SIG-M5 treated with dmso at 0.1 percent for 504 hours (cell line): Measurements from ENCODE around the gene CDK6.

ENCODE experiments used
- DNase-seq: peaks from one replicate; lab custom pipeline; 2025; ENCODE audit not compliant: unreplicated experiment; lab: John Stamatoyannopoulos, UW

The CDK6 gene

DNA sequence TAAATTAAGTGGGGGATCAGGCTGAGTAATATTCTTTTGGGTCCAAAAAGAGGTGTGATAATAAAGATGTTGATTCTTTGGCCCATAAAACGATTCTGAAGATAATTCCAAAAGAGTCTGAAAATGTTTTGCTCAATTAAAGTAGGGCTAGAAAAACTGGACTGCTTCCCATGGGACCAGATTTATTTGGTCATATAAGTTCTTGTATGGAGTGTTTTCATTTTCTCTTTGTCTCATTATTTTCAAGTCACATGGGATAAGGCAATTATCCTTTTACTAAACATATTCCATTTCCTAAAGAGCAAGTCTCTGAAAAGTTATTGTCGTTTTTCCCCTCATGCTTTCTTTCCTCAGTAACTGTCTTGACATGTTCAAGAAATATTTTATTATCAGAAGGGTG lies 41.5 kb downstream of the CDK6 start:
- no peak for DNase-seq

DNA sequence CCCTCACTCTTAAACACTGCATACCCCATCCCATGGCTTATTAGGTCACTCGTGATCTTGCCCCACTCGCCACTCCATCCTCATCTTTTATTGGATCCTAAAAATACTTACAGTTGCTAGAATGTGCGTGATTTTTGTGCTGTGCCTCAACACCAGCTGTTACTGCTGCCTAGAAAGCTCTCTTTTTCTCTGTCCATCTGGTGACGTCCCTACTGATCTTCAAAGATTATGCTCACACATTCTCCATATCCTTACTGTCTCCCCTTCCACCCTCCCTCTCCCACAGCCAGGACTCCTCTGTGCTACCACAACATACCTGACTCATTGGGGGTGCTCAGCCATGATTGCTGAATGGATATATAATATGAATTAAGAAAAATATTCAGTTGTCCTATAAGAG lies 42.0 kb downstream of the CDK6 start:
- no peak for DNase-seq

DNA sequence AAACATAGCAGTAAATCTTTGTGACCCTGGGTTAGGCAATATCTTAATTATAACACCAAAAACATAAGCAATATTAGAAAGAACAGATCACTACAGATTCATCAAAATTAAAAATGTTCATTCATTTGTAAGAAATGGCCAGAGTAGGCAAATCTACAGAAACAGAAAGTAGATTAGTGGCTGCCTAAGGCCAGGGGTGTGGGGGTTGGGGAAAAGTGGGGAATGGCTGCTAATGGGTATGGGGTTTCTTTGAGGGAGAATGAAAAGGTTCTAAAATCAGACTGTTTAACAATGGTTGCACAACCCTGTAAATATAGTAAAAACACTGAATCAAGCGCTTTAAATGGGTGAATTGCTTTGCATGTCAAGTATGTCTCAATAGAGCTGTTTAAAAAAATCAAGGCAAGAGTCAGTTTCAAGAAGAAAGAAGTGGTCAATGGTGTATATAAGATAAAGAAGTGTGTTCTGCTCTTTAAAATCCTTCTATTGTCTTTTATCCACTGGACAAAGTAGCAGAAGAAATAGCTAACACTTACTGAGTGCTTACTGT lies 42.6 kb downstream of the CDK6 start:
- DNase-seq: peak; percentile 66

DNA sequence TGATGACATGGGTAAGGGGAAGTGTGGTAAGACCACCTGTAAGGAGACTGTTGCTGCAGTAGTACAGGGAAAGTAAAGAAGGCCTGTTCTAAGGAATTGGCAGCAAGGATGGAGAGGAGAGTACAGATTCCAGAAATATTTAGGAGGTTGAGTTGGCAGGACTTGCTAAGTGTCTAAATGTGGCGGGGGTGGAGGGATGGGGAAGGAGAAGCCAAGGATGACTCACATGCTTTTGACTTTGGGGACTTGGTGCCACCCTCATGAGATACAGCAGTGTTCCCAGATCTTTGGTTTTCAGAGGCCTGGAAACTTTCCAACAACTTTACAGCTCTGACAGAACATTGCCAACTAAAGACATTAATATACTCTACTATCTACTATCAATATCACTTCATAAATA lies 45.4 kb downstream of the CDK6 start:
- DNase-seq: no peak

DNA sequence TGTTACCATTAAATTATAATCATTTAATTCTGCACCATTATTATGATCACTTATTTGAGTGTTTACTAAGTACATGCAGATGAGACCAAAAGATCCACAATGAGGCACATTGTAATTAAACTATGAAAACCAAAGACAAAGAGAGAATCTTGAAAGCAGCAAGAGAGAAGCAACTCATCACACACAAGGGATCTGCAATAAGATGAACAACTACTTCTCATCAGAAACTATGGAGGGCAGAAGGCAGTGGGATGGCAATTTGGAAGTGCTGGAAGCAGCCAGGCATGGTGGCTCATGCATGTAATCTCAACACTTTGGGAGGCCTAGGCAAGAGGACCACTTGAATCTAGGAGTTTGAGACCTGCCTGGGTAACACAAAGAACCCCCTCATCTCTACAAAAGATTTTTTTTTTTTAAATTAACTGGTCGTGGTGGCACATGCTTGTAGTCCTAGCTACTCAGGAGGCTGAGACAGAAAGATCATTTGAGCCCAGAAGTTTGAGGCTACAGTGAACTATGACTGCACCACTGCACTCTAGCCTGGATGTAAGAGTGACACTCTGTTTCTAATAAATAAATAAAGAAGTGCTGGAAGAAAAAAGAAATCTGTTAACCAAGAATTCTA lies 47.7 kb downstream of the CDK6 start:
- no peak for DNase-seq

DNA sequence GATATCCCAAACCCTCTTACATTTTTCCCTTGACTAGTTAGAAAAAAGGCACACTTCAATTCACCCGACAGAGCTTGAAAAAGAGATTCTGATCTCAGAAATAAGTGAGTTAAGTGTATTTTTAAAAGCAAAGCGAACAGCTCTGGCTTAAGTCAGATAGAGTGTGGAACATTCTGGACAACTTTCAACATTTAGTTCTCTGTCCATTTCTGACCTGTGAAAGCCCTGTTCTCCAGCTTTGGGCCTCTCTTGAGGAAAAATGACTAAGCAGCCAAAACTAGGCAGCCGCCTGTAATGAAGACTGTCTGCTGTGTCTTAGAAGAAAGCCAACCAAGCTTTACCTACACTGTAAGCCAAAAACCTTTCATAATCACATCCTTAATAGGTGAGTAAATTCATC lies 50.5 kb downstream of the CDK6 start:
- no peak for DNase-seq

DNA sequence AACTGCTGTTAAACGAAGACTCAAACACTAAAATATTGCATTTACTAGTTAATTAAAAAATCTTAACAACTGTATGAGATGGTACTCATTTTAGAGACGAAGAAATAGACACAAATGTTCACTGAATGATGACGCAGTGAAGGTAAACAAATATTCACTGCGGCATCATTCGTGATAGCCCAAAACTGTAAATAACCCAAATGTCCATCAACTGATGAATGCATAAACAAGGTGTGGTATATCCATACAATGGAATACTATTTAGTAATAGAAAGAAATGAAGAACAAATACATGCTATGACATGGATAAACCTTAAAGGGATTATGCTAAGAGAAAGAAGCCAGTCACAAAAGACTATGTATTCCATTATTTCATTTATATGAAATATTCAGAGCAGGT lies 51.4 kb downstream of the CDK6 start:
- no peak for DNase-seq

DNA sequence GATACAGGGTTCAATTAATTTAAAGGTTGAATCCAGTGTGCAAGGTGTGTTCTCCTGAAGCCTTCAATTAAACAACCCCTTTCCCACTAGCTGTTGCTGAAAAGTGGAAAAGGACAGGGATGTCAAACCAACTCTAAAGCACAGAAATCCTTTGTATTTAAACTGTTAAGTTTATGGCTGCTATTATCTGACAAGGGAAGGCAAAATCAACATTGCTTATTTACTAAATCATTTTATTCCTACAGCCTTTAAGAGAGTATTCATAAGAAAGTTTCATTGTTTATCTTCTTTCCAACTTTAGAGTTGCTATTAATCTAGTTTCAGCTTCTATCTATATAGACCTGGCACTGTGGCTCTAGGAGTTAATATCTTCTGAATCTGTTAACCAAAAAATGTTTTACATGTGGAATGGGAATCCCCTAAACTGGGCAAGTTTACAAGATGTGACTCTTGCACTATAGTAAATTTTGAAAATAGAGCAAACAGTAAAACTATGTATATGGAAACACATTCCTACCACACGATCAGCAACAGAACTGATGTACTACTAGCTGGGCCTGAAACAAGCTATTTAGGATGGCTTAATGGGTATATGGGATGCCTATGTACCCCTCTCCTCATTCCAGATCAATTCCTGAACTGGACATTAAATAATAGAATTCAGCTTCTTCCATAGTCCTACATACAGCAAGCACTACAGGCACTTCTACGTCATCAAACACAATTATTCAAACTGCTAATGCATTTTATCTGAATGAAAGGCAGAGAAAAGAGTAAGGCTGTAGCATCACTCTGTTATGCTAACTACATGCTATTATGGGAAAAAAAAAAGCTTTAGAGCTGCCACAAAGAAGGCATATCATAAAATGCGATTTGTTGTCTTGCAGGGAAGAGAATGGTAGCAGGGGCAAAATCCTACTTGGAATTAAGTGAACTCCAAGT lies 52.8 kb downstream of the CDK6 start:
- DNase-seq: no peak

DNA sequence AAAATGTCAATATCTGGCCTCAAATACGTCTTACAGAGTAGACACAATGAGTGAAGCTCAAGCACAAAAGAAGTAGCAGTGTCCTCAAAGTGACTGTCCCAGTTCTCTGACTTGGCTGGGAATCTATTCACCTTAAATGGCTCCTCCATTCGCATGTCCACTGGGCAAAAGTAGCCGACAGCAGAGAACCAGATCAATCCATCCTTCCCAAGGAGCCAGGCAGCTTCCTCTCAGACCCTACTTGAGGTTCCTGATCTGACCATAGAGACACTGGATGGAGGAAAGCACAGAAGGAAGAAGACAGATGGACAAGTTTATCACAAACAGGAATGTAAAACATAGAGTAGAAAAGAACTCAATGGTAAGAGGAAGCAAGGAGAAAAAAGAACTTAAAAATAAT lies 53.5 kb downstream of the CDK6 start:
- no peak for DNase-seq

DNA sequence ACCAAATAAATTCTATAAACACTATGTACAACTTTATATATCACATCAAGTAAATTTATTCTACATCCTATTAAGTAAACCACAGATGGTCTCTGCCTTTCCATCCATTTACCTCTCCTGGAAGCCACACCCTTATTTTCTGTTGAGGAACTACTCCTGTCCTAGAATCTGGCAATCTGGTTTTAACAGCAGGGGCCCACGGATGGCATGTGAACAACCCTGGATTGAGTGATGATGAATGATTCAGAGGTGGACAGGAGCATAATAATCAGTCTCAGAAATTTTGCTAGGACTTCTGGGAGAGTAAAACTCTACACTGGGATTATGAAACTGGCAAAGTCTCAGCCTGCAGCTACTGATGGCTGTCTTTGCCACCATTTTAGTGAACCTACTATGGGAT lies 54.1 kb downstream of the CDK6 start:
- DNase-seq: peak; percentile 8

DNA sequence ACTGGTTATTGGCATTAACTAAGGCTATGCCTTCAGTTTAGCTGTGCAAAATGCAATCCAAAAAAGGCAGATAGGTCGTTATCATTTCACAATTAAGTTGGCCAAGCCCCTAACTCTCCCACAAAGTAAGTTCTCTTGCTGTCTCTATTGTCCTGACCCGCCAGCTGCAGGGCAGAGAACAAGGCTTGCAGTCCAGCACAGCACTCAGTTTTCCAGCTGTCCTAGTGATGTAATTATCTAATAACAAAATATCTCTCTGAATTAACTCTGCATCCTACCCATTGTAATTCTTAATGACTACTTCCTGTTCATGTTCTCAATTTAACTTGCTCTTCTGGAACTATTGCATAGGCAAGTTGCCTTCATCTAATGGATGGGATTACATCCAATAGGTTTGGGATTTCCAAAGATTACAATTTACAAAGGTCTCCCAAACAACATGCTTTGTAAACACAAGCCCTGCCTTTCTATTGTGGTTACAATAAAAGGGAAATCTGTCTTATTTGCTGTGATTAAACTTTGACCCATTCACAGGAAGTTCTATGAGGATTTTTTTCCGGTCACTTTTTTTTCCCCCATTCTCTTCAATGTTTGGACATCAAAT lies 55.2 kb downstream of the CDK6 start:
- peak; percentile 52 for DNase-seq

DNA sequence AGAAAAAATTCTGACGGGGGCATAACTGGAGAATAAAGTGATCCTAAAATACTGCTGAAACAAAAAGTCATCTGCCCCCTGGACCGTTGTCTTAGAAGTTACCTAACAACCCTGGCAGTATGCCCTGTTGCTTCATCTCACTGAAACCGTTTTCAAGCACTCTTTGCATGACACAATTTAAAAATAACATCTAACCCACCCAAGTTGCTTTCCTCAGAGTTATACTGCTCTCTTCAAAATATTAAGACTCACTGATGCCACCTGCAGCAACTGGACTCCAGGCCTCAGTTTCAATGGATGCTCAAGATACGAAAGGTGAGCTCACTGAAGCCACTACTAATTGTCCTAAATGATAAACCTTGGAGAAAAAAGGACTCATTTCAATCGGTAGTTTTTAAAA lies 57.4 kb downstream of the CDK6 start:
- peak; percentile 91 for DNase-seq

DNA sequence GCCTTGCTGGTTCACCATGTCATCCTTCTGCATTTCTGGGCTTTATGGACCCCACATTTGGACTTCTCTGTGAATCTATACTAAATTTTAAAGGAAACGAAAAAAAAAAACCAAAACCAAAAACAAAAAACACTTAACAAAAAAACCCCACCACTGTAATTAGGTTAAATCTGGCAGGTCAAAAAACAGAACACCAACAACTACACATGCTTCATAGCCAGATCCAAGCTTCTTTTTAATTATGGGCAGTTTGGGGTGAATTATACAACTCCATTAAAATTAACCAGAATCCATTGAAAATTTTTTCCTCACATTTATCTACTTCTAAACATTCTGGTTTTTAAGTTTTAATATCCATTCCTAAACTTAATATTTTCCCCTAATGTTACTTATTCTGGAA lies 58.4 kb downstream of the CDK6 start:
- DNase-seq: no peak

DNA sequence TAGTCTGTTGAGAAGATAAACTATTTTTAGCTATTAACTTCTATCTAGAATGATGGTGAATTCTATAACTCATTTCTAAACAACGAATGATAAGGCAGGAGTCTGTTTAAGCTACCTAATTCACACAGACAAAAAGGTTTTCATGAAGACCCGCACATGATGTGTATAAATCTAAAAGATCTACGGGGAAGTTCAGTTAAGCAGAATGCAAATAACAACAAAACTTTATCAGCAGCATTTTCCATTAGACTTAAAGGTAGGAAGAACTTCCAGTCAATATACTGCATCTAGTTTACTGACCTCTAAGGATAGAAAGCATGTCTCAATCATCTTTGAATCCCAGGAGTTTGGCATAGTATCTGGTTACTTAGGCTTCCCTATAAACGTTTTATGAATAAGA lies 62.6 kb downstream of the CDK6 start:
- no peak for DNase-seq

DNA sequence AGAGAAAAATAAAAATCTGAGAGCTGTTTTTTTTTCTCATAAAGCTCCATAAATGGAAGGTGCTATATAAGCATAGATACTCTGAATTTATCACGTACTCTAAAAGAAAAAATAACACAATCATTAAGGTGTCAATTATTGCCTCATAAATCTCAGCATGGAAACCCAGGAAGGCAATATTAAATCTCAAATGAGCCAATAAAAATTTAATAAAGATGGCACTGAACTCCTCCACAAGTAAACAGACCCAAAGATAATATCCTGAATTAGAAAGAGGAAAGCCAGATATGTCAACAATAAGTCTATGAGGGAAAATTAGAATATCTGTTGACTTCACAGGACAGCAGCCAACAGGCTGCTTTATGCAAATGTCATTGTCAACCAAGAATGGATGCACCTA lies 66.5 kb downstream of the CDK6 start:
- no peak for DNase-seq

DNA sequence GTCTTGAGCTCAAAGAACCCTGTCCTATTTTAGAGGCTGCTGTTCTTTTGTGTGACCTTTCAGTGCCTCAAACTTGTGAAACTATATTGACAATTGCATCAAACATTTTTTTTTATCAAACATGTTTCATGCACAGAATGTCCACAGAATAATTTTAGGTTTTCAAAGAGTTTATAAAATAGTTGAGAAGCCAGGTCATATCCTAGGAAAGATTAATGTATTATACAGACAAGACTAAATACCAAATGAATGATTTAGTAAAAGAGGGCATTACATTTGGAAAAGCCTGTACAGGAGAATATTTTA lies 67.0 kb downstream of the CDK6 start:
- DNase-seq: no peak

DNA sequence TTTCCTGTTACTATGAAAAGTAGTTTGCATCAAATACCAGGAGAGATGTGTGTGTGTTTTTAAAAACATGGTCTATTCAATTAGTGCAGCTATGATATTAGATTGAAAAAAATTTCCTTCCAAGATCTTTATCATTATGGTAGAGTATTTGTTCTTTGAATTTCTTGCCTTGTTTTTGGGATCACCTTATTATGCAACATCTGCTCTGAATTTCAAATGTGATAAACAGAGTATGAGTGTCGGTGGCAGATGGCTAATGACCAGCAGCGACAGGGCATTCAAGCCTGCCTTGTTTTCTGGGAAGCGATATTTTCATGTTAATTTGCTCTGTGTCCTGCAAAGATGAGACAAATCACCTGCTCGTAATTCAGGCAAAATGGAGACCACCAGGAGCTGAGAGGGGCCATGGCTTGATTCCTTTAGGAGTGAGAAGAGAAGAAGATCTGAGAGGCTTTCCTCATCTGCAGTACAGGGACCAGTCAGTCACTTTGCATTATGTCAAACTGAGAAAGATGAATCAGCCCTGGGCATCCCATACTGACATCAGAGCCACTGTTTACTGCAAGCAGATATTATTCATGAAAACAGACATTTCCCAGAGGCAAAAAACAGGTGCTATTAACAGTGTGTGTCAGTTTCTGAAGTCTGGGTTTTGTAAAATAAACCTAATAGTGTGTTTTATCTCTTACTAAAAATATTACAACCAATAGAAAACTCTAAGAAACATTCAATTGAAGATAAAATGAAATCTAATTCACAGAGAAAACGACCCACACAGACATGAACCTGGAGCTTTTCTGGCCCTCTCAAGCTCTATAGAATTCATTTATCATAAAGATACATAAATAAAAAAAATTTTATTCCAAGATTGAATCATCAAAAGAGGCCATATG lies 67.6 kb downstream of the CDK6 start:
- DNase-seq: no peak

DNA sequence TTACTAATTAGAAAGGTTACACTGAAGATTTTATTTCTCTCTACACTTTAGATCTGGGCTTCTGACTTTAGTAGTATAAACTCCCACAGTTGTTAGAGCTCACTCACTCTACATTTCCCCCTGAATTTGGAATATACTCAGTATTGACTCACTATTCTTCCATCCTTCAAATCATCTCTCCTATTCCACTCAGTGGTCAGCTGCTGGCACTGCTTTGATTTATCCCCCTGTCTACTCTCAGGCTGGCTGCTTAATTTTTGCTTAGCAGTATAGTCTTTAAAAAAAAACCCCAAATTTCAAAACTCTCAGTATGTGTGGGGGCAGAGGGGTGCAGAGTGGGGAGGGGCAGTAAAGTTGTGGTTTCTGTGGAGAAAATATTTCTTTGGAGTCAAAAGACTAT lies 68.9 kb downstream of the CDK6 start:
- no peak for DNase-seq

DNA sequence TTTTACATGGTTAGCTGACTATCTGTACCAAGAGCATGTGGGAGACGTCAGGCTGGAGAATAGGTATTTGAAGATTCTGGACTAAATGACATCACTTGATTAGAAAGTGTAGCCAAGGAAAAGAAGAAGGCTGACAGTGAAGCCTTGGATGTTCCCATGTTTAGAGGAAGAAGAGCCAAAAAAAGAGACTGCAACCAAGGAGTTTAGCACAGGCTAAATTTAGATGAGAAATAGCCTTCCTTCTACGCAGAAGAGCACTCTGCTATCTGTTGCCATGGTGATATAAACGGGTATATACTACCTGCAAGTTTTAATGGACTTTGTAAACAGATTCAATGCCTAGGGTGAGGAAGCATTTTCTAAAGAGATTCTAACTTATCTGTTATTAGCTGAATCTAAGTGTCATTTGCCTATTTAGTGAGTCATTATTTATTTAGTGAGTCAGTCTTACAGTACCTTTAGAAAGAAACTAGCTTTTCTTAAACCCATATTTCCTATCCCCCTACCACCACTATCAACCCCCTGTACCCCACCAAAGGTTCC lies 69.8 kb downstream of the CDK6 start:
- DNase-seq: peak; percentile 24

DNA sequence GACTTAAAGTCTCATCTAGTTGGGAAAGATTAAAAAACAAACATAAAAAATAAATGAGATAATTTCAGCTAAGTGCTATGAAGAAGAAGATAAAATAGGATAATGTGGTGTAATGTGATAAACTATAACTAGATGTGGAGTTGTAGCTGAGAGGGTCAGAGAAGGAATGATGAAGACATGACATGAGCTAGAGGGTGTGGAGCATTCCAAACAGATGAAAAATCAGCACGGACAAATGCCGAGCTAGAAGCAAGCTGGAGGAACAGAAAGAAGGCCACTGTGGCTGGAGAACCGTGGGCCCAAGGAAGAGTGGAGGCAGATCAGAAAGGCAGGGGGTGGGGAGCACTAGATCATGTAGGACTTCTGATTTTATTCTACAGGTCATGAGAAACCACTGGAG lies 70.6 kb downstream of the CDK6 start:
- no peak for DNase-seq
